T-helper 17 cell (primary cell): ENCODE measurements around the gene CES3. TPM values are rescaled to one million over a fixed set of nuclear protein-coding genes. Genes with fewer than 3 reads are reported as not detected.

Source experiments
- ATAC-seq: fragments of 150-1000 bp; cut with Tn5 transposase; 2 replicates; pipeline ENCODE4 v1.10.0; 2021; ENCODE audit warnings: mild to moderate bottlenecking, moderate library complexity
- DNase-seq, 3 donors: peaks; one replicate each; pipeline versions ENCODE4 v3.0.0 to v3.0.0-alpha.2; 2020 to 2021
- H3K9me3 ChIP-seq: one replicate; pipeline ENCODE4 v1.7.0; 2013; ENCODE audit warnings: low read length, mild to moderate bottlenecking; ENCODE audit not compliant: control insufficient read depth, poor library complexity, severe bottlenecking
- H3K27ac Mint-ChIP-seq: one replicate; pipeline ENCODE4 v1.8.0; 2022; ENCODE audit warnings: mild to moderate bottlenecking, moderate library complexity, mixed read lengths
- H3K27me3 Mint-ChIP-seq: one replicate; pipeline ENCODE4 v1.8.0; 2022; ENCODE audit warnings: mixed read lengths
- H3K36me3 Mint-ChIP-seq: one replicate; pipeline ENCODE4 v1.8.0; 2022; ENCODE audit warnings: low read depth, mixed read lengths
- H3K4me1 Mint-ChIP-seq: one replicate; pipeline ENCODE4 v1.8.0; 2022; ENCODE audit warnings: mild to moderate bottlenecking, mixed read lengths
- H3K4me3 Mint-ChIP-seq: one replicate; pipeline ENCODE4 v1.8.0; 2022; ENCODE audit warnings: mild to moderate bottlenecking, moderate library complexity, mixed read lengths
- total RNA-seq, 4 donors: library from RNA in 2 of 4; stranded (reverse) in 2 of 4; gene quantifications; one replicate each; pipeline ENCODE4 v1.2.3 and lab custom pipeline; 2022 to 2026

CES3 gene, protein sequence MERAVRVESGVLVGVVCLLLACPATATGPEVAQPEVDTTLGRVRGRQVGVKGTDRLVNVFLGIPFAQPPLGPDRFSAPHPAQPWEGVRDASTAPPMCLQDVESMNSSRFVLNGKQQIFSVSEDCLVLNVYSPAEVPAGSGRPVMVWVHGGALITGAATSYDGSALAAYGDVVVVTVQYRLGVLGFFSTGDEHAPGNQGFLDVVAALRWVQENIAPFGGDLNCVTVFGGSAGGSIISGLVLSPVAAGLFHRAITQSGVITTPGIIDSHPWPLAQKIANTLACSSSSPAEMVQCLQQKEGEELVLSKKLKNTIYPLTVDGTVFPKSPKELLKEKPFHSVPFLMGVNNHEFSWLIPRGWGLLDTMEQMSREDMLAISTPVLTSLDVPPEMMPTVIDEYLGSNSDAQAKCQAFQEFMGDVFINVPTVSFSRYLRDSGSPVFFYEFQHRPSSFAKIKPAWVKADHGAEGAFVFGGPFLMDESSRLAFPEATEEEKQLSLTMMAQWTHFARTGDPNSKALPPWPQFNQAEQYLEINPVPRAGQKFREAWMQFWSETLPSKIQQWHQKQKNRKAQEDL
- total RNA-seq (1 to 10 TPM in 1 of 2 donors, under 1 TPM in 1; 0.63 to 1.3 TPM), total RNA-seq (lab: John Stamatoyannopoulos, UW) (0.23 to 0.83 reads per million in 2 donors)

DNA sequence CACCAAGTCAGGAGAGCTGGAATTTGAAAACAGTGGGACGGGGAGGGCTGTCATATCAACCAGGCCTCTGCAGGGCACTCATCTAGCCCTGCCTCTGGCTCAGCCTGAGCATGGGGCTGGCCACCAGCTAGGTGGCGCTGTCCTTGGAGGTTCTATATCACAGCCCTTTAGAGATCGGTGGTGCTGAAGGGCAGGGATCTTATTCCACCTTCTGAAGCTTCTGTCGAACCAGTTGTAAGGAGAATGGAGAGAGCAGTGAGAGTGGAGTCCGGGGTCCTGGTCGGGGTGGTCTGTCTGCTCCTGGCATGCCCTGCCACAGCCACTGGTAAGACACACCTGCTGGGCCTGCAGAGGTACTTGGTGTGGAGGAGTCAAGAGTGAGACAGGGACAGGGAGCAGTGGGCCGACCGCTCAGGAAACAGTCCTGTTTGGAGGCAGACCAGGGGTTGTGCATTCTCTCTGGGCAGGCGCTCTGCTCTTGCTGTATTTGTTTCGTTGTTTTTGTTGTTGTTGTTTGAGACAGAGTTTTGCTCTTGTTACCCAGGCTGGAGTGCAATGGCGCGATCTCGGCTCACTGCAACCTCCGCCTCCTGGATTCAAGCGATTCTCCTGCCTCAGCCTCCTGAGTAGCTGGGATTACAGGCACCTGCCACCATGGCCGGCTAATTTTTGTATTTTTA is at the start of gene CES3:
TSS of gene CES3 (plus strand) at position 202 of the 680 bp plus-strand sequence. CDS start at position 244, 42 bp downstream.
- H3K4me1 Mint-ChIP-seq: peaks cover 23% of the 10 kb centered on the region
- H3K36me3 Mint-ChIP-seq: no peaks in the 10 kb centered on the region
- ATAC-seq: peak; percentile 99
- H3K27ac Mint-ChIP-seq: no peak within 1 kb of the TSS
- peaks cover 8% of the 10 kb centered on the region for H3K27me3 Mint-ChIP-seq
- H3K9me3 ChIP-seq: no peaks in the 10 kb centered on the region
- peak; percentile 22 to 52 (median 27) for DNase-seq
- H3K4me3 Mint-ChIP-seq: peak within 1 kb of the TSS; percentile 49

GRCh38 chr16:66911801-66912200 is 49.3 kb upstream of the CES3 start:
- Mint-ChIP-seq H3K4me3 (no peak overlapping the region), H3K36me3 (no peaks in the 10 kb centered on the region), H3K27ac (no peak overlapping the region), H3K27me3 (peaks cover 4% of the 10 kb centered on the region), H3K4me1 (no peaks in the 10 kb centered on the region)
- H3K9me3 ChIP-seq: no peaks in the 10 kb centered on the region
- DNase-seq: no peak
- no peak for ATAC-seq

GRCh38 chr16:66913081-66913480 is 48.0 kb upstream of the CES3 start:
- ATAC-seq: no peak
- no peaks in the 10 kb centered on the region for H3K9me3 ChIP-seq
- no peak overlapping the region for H3K27ac Mint-ChIP-seq
- no peak for DNase-seq
- H3K36me3 Mint-ChIP-seq: no peaks in the 10 kb centered on the region
- H3K4me1 Mint-ChIP-seq: no peaks in the 10 kb centered on the region
- H3K4me3 Mint-ChIP-seq: no peak overlapping the region
- peaks cover 5% of the 10 kb centered on the region for H3K27me3 Mint-ChIP-seq

DNA sequence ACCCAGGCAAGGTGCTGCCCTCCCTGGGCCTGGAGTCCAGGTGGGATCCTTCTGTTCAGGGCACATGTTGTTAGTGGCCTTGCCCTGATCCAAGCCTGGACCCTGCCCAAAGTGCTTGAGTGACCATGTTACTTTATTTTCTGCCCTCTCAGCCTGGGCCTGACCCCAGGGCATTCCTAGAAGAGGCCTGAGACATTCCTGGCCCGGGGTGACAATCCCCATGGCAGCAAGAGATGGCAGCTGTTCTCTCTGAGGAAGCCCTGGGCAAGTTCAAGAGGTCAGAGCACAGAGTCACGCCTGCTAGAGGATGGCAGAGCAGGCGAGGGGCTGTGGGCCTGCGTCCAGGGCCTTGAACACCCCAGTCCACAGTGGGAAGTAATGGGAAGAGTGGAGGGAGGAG is 47.4 kb upstream of the CES3 start:
- H3K36me3 Mint-ChIP-seq: no peaks in the 10 kb centered on the region
- H3K9me3 ChIP-seq: no peaks in the 10 kb centered on the region
- no peak overlapping the region for H3K4me3 Mint-ChIP-seq
- DNase-seq: no peak
- no peak overlapping the region for H3K27ac Mint-ChIP-seq
- H3K27me3 Mint-ChIP-seq: peaks cover 6% of the 10 kb centered on the region
- no peaks in the 10 kb centered on the region for H3K4me1 Mint-ChIP-seq
- no peak for ATAC-seq

- Mint-ChIP-seq H3K4me3 (no peak overlapping the region), H3K36me3 (no peaks in the 10 kb centered on the region), H3K27me3 (peaks cover 6% of the 10 kb centered on the region), H3K4me1 (no peaks in the 10 kb centered on the region), H3K27ac (no peak overlapping the region)
- DNase-seq (no peak), ATAC-seq (no peak)
- H3K9me3 ChIP-seq: no peaks in the 10 kb centered on the region
Measured at GRCh38 chr16:66914541-66914940, 46.5 kb upstream of the CES3 start.

- Mint-ChIP-seq H3K27me3 (peaks cover 6% of the 10 kb centered on the region), H3K27ac (no peak overlapping the region), H3K4me3 (no peak overlapping the region), H3K4me1 (no peaks in the 10 kb centered on the region), H3K36me3 (no peaks in the 10 kb centered on the region)
- no peak for ATAC-seq
- H3K9me3 ChIP-seq: no peaks in the 10 kb centered on the region
- no peak for DNase-seq
Measured at GRCh38 chr16:66915041-66915440, 46.0 kb upstream of the CES3 start.

DNA sequence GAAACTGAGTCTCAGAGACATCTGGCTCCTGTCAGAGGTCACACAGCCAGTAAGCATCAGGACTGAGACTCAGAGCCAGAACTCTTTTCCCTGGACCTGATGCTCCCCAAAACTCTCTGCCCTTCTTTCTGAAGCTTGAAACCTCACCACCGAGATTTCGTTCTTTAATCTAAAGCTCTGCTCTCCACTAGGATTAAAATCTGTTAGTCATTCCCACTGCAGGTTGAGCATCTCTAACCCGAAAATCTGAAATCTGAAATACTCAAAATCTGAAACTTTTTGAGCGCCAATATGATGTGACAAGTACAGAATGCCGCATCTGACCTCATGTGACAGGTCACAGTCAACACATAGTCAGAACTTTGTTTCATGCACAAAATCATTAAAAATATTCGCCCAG is 44.5 kb upstream of the CES3 start:
- no peaks in the 10 kb centered on the region for H3K9me3 ChIP-seq
- peaks cover 13% of the 10 kb centered on the region for H3K27me3 Mint-ChIP-seq
- ATAC-seq: no peak
- H3K4me1 Mint-ChIP-seq: no peaks in the 10 kb centered on the region
- peaks cover 2% of the 10 kb centered on the region for H3K36me3 Mint-ChIP-seq
- DNase-seq: no peak
- H3K4me3 Mint-ChIP-seq: no peak overlapping the region
- H3K27ac Mint-ChIP-seq: no peak overlapping the region

DNA sequence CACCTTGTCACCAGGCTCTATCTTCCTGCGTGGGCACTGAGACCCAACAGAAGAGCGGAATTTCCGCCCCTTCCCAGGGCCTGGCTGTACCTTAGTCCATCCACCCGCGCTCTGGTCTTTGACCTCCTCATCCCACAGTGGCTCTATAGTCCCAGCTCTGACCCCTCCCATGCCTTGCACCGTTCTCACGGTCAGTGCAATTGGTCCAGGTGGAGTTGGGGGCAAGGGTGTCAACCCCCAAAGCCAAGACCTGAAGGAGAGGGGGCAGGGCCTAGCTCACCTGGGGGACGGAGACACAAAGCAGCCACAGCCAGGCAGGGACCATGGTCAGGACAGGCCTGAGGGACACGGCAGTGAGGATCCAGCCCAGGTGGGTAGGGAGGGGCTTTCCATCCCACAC is 43.3 kb upstream of the CES3 start:
- no peak for ATAC-seq
- Mint-ChIP-seq H3K4me1 (no peaks in the 10 kb centered on the region), H3K4me3 (no peak overlapping the region), H3K27ac (no peak overlapping the region), H3K27me3 (peaks cover 20% of the 10 kb centered on the region), H3K36me3 (peaks cover 2% of the 10 kb centered on the region)
- no peaks in the 10 kb centered on the region for H3K9me3 ChIP-seq
- DNase-seq: no peak

- DNase-seq (no peak), ATAC-seq (no peak)
- Mint-ChIP-seq H3K27ac (peak overlapping the region; percentile 45), H3K36me3 (peaks cover 2% of the 10 kb centered on the region), H3K4me1 (no peaks in the 10 kb centered on the region), H3K4me3 (no peak overlapping the region), H3K27me3 (peaks cover 26% of the 10 kb centered on the region)
- no peaks in the 10 kb centered on the region for H3K9me3 ChIP-seq
Measured at GRCh38 chr16:66918355-66918754, 42.7 kb upstream of the CES3 start.

DNA sequence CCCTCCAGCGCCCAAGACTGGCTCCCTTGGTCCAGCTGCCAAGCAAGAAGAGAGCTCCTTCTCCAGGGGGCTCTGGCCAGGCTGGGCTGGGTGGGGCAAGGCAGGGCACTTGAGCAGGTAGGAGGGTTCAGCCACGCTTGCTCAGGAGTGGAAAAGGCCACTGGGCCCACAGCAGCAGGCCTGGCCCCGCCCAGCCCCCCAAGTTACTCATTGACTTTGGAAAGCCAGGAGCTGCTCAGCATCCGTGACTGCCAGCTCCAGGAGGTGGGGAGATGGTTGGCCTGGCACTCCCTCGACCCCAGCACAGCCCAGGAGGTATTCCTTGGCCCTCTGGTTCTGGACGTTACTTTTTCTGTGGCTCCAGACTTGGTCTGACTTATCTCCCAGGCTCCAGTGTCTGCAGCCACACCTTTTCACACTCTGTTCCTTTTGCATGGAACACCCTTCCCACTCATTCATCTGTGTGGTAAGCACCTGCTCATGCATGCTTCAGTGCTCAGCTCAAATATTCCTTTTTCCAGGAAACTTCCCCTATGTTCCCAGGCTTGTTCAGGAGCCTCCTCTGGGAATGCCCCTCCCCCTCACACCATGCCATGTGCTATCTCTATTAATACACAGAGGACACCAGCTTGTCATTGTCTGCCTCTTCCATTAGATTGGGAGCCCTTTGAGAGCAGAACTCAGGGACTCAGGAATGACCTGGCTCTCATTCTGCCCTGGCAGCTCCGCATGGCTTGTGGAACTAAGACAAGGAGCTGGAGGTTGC is 42.1 kb upstream of the CES3 start, which contains the start of gene CDH16:
TSS of gene CDH16 (minus strand) at position 83 of the 766 bp plus-strand sequence. CDS start 820 bp downstream, outside the sequence.
- no peak for DNase-seq
- H3K9me3 ChIP-seq: no peaks in the 10 kb centered on the region
- H3K27ac Mint-ChIP-seq: peak within 1 kb of the TSS; percentile 45
- H3K4me3 Mint-ChIP-seq: no peak within 1 kb of the TSS
- peaks cover 4% of the 10 kb centered on the region for H3K4me1 Mint-ChIP-seq
- H3K36me3 Mint-ChIP-seq: peaks cover 3% of the 10 kb centered on the region
- H3K27me3 Mint-ChIP-seq: peaks cover 32% of the 10 kb centered on the region
- ATAC-seq: no peak

GRCh38 chr16:66919569-66920298 is 41.3 kb upstream of the CES3 start:
- H3K27me3 Mint-ChIP-seq: peaks cover 35% of the 10 kb centered on the region
- no peak for DNase-seq

GRCh38 chr16:66920299-66920590 is 40.8 kb upstream of the CES3 start:
- Mint-ChIP-seq H3K27me3 (peaks cover 35% of the 10 kb centered on the region), H3K27ac (no peak overlapping the region), H3K36me3 (peaks cover 3% of the 10 kb centered on the region), H3K4me3 (no peak overlapping the region), H3K4me1 (peaks cover 7% of the 10 kb centered on the region)
- DNase-seq: no peak
- ATAC-seq: no peak
- H3K9me3 ChIP-seq: no peaks in the 10 kb centered on the region

More at GRCh38 chr16:66919569-66920298, 41.3 kb upstream of the CES3 start:
- Mint-ChIP-seq H3K36me3 (peaks cover 3% of the 10 kb centered on the region), H3K4me1 (peaks cover 6% of the 10 kb centered on the region), H3K4me3 (no peak overlapping the region), H3K27ac (no peak overlapping the region)
- no peak for ATAC-seq
- no peaks in the 10 kb centered on the region for H3K9me3 ChIP-seq
